ENCODE results near the gene CDC20.

GRCh38 chr1:43309405-43310025 lies 49.3 kb upstream of the CDC20 start:
- TF ChIP-seq EZH2 (IDR thresholded peaks at IDR 0.05; ENCODE audit: borderline replicate concordance, low read length) = no peak
- no peak for TF ChIP-seq CTCF (conservative IDR thresholded peaks at IDR 0.05 in 1 of 2, IDR thresholded peaks at IDR 0.05 in 1 of 2; ENCODE audit: extremely low read depth in 1 of 2, insufficient read depth in 1 of 2, low read depth in 1 of 2, low read length in 2 of 2)
